DMS 273 treated with DMSO at 0.1 percent for 48 hours (cell line): ENCODE data around the gene SP5.
"Not testable (repeated sequence)": the region's sequence is repeated elsewhere in the genome, so short reads cannot be mapped to it uniquely, and the experiment has no call there.

Source experiments
- DNase-seq: peaks from one replicate; lab custom pipeline; 2025; lab: John Stamatoyannopoulos, UW

SP5 gene

DNA sequence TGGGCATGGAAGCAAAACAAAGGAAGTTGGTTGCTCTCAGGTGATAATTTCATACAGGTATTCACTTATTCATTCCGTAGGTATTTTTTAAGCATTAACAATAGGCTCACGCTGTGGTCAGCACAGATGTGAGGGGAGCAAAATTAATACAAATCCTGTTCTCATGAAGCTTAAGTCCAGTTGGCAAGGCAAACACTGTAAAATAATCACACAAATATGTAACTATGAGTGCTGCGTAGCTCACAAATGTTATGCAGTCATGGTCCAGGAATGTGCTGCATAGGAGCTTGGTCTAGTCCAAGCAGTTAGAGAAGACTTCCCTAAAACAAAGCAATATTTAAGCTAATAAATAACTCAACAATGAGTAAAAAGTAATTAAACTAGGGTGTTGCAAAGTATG, 23.9 kb downstream of the SP5 start:
- no peak for DNase-seq

DNA sequence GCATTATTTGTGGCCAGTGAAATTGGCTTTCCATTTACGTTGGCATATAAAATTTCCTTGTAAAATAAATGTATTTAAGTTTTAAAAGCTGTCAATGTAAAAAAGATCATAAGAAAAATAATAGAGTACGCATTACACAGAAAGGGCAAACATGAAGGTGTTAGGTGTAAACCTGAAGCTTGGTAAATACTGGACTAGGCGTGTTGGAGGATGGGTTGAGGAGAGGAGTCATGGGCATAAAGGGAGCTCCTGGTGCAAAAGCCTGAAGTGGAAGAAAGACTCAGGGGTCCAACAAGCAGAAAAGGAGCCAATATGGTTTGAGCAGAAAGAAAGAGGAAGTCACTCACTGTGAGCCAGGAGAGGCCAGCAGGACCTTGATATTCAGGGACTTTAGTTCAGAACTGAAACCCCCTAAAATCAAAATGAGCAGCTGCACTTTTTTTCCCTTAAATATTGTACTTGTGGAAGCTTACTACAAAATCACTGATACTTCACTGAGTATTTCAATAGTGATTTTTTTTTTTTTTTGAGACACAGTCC, 24.4 kb downstream of the SP5 start:
- DNase-seq, result no peak

DNA sequence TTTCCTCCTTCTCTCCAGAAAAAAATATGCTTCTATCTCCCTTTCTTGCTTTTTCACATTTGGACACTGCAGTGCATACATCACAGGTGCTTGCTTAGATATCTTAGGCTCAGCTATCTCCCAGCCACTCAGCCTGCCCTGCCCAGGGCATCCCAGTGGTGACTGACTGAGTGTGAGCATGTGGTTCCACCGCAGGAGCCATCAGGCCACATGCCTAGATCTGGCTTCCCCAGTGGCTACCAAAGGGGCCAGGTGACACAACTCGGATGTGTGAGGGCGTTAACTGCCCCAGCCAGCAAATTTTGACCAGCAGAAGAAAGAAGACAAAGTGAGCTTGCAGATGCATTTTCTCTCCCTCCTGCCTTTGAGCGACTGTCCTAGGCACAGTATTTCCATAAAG, 25.5 kb downstream of the SP5 start:
- DNase-seq, result no peak

DNA sequence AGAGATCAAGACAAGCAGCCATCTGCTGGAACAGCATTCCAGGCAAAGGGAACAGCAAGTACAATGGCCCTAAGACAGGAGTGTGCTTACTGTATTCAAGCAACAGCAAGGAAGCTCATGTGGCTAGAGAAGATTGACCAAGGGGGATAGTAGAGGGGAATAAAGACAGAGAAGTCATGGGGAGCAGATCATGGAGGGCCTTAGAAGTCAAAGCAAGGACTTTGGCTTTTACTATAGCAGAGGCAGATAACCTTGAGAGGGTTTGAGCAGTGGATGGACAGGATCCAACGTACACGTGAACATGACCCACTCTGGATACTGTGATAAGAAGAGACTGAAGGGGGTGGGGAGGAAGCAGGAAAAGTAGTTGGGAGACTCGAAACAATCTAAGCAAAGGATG, 26.9 kb downstream of the SP5 start:
- DNase-seq, result no peak

DNA sequence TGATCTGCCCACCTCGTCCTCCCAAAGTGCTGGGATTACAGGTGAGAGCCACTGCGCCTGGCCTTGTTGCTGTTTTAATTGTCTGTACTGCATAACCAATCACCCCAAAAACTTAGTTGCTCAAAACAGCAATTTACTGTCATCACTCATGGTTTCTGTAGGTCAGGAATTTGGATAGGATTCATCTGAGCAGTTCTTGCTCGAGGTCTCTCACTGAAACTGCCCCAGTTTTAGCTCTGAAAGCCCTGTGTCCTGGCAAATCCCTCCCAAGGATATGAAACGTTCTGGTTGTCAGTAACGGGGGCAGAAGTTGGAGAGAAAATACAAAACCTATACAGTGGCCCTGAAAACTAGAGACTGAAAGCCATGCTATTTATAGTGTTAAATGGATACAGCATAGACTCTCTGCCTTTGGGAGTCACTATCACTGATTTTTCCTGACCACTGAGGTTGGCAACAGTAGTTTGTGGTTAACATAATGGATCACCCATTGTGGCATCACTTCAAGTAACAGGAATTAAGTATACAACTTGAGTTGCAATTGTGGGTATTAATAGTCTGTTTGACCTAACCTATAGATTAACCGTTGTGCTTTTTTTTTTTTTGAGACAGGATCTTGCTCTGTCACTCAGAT, 27.9 kb downstream of the SP5 start:
- no peak for DNase-seq

DNA sequence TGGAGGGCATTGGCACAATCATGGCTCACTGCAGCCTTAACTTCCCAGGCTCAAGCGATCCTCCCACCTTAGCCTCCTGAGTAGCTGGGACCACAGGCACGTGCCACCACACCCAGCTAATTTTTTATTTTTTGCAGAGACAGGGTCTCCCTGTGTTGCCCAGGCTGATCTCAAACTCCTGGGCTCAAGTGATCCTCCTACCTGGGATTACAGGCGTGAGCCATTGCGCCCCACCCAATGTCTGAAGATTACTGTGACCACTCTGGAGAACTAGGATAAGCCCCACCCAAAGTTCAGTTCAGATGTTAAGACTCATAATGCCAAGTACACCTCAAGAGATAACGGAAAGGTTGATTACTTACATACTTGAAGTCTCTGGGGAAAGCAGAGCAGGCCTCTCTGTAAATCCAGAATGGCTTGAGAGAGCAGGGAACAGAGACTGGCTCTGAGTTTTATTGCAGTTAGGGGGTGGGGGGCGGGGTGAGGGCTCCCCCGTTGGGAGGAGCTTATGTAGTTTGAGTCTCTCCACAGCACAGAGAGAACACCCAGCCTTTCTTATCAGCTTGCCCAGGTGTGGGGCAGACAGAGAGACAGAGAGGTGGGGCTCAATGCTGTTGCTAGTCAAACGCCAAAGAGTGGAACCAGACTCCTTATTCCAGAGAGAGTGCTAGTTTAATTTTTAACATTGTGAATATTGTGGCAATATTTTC, 28.5 kb downstream of the SP5 start:
- DNase-seq, result no peak

DNA sequence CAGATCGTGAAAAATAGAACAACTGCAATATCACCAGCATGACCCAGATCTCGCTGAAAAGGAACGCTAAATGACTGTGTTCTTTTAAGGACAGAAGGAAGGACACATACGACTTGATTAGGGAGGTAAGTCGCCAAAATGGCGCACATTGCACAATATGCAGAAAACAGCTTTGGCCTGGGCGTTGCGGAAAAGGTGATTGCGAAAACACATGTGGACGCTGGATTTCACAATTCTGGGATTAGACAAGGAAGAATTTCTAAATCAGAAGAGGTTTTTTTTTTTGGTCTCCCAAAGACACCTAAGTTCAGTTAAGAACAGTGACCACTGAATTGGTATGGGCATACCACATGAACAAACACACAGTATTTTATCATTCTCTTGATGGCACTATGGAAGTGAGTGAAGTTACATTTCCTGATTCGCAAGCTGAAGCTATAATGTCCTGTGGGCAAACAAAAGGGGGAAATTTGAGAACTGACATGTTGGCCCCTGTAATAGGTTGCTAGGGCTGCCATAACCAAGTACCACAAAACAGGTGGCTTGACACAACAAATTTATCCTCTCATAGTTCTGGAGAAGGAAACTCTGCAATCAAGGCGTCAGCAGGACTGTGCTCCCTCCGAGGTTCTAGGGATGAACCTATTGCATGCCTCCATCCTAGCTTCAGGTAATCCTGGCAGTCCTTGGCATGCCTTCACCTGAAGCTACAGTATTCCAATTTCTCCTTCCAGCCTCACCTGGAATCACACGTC, 29.3 kb downstream of the SP5 start:
- DNase-seq, result no peak

DNA sequence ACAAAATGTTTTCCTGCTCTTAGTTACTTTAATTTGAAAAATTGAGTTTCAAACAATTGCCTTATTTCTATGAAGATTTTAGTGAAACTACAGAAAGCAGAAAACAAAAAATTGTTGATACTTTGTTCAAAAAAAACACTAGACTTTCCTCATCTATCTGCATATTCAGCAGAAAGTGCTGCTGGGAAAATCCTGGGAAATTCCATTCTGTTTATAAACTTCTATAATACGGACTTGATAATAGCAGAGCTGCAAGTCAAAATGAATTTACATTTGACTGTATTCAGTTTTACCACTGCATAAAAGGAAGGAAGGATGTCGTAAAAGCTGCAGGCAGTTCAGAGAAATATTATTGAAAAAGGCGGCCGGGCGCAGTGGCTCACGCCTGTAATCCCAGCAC, 30.2 kb downstream of the SP5 start:
- no peak for DNase-seq

DNA sequence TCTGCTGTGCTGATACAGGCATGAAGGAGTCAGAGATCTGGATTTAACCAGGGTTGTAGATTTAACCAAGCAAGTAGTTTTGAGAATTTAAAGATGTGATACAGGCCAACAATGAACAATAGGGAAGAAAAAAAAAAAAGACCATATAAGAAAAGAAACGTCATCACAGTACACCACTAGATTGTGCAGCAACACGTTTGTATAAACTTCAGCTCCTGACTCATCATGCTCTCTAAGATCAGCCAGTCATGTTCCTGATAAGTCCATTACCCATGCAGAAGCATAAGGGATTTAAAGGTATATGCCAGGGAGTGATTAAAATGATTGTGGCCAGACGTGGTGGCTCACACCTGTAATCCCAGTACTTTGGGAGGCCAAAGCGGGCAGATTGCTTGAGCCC, 32.8 kb downstream of the SP5 start:
- no peak for DNase-seq

DNA sequence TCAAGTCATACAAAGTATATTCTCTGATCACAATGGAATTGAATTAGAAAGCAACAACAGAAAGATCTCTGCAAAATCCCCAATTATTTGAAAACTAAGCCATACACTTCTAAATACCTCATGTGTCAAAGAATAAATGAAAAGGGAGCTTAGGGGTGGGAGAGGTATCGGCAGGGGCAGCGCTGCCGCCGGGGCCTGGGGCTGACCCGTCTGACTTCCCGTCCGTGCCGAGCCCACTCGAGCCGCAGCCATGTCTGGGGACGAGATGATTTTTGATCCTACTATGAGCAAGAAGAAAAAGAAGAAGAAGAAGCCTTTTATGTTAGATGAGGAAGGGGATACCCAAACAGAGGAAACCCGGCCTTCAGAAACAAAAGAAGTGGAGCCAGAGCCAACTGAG, 36.4 kb downstream of the SP5 start:
- DNase-seq, result not testable (repeated sequence)

DNA sequence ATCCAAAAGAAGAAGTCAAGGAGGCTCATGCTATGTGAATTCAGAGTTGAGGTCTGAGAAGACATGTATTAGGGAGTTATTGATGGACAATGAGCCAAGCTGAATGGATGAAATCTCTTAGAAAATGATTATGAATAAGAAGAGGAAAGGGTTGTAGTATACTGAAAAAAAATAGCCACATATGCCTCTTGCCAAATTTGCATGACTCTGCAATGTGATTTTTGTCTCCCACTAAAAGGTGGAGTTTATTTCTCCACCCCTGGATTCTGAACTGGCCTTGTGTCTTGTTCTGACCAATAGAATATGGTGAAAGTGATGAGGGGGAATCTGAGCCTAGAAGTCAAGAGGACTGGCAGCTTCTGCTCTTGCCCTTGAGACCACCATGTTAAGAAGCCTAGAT, 46.4 kb downstream of the SP5 start:
- no peak for DNase-seq

DNA sequence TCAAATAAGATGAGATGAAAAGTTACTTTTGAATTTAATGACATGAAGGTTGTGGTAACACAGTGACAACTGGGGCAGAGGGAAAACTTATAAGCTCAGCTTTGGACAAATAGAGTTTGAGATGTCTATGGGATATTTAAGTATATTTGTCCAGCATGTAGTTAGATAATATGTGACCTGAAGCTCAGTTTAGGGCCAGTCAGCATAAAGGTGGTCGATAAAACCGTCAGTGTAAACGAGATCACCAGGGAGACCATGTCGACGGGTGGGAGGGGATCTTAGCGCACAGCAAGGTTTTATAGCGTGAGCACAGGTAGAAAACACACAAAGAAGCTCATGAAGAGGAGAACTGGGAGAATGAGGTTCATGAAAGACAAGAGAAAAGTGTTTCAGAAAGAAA, 47.6 kb downstream of the SP5 start:
- DNase-seq, result no peak

DNA sequence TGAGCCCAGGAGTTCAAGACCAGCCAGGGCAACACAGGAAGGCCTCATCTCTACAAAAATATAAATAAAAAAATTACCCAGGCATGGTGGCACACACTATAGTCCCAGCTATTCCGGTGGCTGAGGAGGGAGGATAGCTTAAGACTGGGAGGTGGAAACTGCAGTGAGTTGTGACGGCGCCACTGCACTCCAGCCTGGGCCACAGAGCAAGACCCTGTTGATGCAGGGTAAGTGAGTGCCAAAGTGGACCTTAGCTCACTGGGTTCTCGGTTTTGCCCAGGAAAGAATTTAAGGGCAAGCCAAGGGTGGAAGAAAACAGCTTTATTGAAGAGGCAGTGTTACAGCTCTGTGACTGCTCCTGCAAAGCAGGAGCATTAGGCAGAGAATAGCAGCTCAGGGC, 48.1 kb downstream of the SP5 start:
- DNase-seq, result no peak

DNA sequence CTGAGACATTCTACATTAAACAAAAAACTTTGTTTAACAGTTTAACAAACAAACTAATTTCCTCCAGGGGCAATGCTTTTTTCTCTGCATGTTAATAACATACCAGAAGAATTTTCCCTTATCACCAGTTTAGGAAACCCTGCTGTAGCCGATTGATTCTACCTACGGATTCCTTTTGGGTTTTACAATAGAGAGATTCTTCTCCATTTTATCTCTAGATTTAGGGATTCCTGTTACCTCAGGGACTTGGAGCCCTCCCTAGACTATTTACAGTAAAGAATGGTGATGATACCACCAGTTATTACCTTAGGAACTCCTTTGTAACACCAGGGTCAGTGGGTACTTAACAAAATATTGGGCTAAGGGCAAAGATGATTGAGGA, 49.7 kb downstream of the SP5 start:
- no peak for DNase-seq

DNA sequence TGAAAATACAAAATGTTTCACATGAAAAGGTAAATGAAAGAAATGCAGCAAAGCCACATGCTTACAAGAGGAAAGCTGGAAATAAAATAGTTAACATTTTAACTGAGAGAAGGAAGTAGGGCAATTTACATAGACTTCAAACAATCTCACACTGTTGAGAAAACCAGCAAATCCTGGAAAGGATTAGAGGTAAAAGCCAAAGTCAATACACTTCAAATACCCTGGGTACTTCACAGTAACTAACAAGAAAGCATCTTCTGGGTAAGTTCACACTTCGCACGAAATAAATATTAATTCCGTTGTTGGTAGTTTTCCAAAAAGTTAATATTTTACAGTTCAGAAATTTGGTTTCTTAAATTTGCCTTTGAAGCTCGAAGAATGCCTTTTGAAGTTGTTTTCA, 51.6 kb downstream of the SP5 start:
- DNase-seq, result no peak
